Activated naive CD4-positive, alpha-beta T cell (primary cell): ENCODE results near the gene NARF.
"Not testable (repeated sequence)": the region's sequence is repeated elsewhere in the genome, so short reads cannot be mapped to it uniquely, and the experiment has no call there.

Experiments used
- DNase-seq, 4 experiments: peaks; one replicate each; lab custom pipeline; 2025; lab: John Stamatoyannopoulos, UW

Gene NARF

GRCh38 chr17:82458179-82458884 is at the start of gene NARF:
NARF (plus strand) TSS chr17:82458741; CDS start chr17:82458804, 63 bp downstream.
- DNase-seq = peak; percentile 85 to 96 (median 93)

- DNase-seq = no peak
These were observed 49.6 kb upstream of the NARF start for GRCh38 chr17:82408938-82409318.

GRCh38 chr17:82410014-82410716 is 48.4 kb upstream of the NARF start:
- DNase-seq = no peak

- no peak for DNase-seq
These were observed 47.0 kb upstream of the NARF start for GRCh38 chr17:82411396-82412053.

- not testable (repeated sequence) for DNase-seq
These were observed 46.5 kb upstream of the NARF start for GRCh38 chr17:82412081-82412480.

- no peak for DNase-seq
These were observed 45.7 kb upstream of the NARF start for GRCh38 chr17:82412535-82413520.

GRCh38 chr17:82414548-82415281 is 43.8 kb upstream of the NARF start:
- DNase-seq = peak; percentile 29 to 60 (median 44)

- no peak for DNase-seq
These were observed 43.2 kb upstream of the NARF start for GRCh38 chr17:82415336-82415735.

- DNase-seq = no peak
These were observed 42.8 kb upstream of the NARF start for GRCh38 chr17:82415786-82416185.

GRCh38 chr17:82416264-82416663 is 42.3 kb upstream of the NARF start:
- no peak for DNase-seq

- no peak for DNase-seq
These were observed 41.8 kb upstream of the NARF start for GRCh38 chr17:82416771-82417170.

- DNase-seq = peak; percentile 69 to 84 (median 79)
These were observed 40.2 kb upstream of the NARF start, which contains the start of the genes HEXD and OGFOD3 for GRCh38 chr17:82418001-82418986. HEXD (plus strand) TSS chr17:82418347; CDS start chr17:82419800, 1,453 bp downstream. OGFOD3 (minus strand) TSS chr17:82418586; CDS start chr17:82418485, 101 bp downstream.

- DNase-seq = no peak
These were observed 39.0 kb upstream of the NARF start for GRCh38 chr17:82419540-82419939.

GRCh38 chr17:82424001-82424862 is 34.3 kb upstream of the NARF start:
- peak; percentile 17 to 41 (median 18) for DNase-seq

- no peak for DNase-seq
These were observed 33.7 kb upstream of the NARF start for GRCh38 chr17:82424863-82425159.

- DNase-seq = no peak
These were observed 30.0 kb upstream of the NARF start for GRCh38 chr17:82428546-82428945.

GRCh38 chr17:82429824-82430223 is 28.7 kb upstream of the NARF start:
- DNase-seq = no peak

- no peak for DNase-seq
These were observed 26.5 kb upstream of the NARF start for GRCh38 chr17:82432017-82432416.
